ENCODE data around the gene ADAMTS17.

Gene ADAMTS17

DNA sequence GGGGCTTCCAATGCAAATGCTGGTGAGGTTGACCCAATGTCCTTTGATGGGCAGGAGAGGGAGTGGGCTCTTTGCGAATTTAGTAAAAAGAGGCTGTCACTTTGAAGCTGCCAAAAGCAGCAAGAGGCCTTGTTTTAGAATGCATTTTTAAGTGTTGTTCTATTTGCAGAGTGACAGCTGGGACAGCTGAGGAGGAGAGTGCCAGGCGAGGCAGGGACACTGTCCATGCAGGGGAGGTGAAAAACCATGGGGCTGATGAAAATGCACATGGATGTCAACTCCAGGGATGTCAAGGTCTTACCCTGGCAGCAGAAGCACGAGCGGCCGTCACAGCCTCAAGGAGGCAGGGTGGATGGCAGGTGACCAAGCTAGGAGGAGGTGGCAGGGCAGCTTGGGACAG, 279.8 kb downstream of the ADAMTS17 start:
- DNase-seq, result no peak

- DNase-seq, result no peak
These were observed 281.4 kb downstream of the ADAMTS17 start for GRCh38 chr15:100060276-100060926.

- DNase-seq, result no peak
These were observed 282.3 kb downstream of the ADAMTS17 start for GRCh38 chr15:100059521-100059920.

DNA sequence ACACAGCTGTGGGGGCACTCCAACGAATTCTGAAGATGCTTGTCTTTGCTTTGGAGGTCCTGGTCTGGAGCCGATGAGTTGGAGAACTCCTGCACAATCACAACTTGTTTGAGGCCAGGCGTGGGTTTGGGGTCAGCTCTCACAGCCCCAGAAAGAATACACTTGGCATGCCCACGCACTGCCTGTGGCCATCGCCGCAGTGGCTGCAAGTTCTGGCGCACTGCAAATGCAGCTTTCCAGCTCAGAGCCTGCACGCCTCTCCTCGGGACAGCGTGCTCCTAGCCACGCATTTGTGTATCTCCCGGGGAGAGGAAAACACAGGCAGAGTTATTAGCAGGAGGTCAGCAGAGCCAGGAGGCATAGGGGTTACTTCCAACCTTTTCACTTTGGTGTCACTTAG, 282.7 kb downstream of the ADAMTS17 start:
- no peak for DNase-seq

DNA sequence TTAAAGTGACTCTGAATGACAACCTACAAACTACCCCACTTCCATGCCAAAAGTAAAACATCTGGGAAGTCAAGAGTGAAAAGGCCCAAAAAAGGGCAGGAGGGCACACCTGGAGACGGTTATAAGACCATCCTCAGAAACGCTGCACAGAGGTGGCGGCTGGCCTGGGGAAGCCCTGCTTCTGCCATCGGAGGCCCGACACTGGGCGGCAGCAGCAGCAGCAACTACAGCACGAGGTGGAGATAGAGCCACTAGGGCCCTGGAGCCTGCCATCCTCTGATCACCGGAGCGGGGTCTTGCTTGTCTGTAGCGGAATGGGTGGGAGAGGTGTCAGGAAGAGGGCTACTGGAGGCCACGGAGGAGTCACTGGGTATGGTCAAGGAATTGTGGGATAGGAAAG, 283.3 kb downstream of the ADAMTS17 start:
- DNase-seq, result no peak

GRCh38 chr15:100057281-100057680, 284.5 kb downstream of the ADAMTS17 start:
- no peak for DNase-seq

DNA sequence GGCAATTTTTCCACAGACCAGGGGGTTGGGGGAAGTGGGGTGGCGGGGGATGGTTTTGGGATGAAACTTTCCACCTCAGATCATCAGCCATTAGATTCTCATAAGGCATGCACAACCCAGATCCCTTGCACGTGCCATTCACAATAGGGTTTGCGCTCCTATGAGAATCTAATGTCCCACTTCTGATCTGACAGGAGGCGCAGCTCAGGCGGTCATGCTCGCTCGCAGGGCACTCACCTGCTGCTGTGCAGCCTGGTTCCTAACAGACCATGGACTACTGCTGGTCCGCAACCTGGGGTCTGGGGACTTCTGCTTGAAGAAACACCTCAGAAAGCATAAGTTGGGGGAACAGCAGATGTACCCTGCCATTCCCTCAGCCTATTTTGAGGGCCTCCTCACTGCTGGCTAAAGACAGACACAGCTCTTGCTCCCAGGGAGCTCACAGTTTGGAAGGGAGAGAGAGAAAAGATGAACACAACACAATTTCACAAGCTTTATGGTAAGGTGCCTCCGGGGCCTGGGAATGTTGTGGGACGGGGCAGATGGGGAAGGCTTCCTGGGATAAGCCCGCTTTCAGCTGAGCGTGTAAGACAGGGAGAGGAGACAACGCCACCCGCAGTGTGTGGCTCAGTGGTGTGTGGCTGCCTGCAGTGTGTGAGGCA, 285.2 kb downstream of the ADAMTS17 start:
- no peak for DNase-seq

DNA sequence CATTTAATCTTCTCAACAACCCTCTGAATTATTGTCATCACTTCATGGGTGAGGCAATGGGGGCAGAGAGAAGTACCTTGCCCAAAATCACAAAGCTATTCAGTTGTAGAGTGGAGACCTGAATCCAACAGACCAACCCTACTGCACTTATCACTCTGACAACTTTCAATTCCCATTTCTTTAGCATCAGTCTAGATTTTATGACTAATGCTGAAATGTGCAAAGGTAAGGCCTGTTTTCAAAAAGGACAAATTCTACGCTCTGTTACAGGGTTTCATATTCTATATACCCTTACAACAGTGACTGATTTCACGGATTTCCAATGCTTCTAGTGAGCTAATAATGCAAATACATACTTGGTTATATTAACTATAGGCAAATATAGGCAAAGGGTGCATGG, 286.0 kb downstream of the ADAMTS17 start:
- no peak for DNase-seq

GRCh38 chr15:100054539-100054938, 287.2 kb downstream of the ADAMTS17 start:
- no peak for DNase-seq

DNA sequence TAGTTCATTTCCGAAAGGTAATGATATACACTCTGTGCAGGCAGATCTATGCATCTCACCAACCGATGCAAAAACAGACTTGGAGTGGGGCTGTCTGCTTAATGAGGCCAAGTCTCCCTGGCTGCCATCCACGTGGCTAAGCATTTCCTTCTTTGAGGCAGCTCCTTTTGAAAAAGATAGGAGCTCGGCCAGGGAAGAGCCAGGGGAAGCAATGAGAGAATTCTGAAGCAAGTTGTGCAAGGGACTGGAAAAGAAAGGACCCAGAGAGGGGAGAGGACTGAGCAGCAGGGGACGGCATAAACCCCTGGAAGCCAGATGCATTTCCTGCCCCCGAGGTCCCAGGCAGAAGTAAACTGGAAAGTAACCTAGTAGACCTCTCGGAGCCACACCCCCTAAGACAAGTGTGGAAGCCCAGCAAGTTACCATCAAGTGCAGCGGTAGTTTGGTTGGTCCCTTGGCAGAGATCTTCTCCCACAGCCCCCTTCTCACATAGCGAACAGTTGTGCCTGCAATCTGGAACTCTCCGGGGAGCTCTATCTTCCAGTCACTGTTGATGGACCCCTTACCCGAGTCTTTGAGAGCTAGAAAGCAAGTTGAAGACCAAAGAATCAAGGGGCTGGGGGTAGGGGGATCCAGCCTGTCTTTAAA, 288.2 kb downstream of the ADAMTS17 start:
- DNase-seq, result no peak

DNA sequence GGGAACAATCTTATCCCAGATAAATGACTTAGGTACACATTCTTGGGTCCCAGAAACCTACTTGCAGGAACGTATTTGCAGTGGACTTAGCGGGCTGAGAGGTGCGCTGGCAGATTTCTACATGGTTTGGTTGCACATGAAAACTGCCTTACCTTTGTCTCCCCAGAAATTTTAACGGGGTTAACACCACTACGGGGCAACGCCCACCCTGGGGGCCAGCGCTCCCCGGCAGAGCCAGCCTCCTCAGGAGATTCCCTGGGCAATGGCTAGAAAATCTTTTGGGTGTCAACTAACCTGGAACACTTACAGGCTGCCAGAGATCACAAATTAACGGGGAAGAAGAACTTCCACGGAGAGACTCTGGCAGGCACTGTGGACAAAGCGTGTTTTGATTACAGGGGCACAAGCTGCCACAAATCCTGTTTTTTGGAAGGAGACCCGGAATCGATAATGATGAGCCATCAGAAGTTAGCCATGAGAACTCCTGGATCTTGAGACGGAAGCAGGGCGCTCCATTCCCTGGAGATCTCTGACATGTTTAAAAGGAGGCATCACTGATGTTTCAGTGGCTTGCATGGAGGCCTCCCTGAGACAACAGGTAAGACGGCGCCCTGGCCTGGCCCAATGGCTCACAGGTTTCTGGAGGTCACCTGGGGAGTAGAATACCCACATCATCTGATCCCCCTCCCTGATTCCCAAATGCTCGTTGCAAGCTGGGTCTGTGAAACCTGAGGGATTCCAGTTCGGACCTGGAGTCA, 288.9 kb downstream of the ADAMTS17 start:
- DNase-seq, result no peak

DNA sequence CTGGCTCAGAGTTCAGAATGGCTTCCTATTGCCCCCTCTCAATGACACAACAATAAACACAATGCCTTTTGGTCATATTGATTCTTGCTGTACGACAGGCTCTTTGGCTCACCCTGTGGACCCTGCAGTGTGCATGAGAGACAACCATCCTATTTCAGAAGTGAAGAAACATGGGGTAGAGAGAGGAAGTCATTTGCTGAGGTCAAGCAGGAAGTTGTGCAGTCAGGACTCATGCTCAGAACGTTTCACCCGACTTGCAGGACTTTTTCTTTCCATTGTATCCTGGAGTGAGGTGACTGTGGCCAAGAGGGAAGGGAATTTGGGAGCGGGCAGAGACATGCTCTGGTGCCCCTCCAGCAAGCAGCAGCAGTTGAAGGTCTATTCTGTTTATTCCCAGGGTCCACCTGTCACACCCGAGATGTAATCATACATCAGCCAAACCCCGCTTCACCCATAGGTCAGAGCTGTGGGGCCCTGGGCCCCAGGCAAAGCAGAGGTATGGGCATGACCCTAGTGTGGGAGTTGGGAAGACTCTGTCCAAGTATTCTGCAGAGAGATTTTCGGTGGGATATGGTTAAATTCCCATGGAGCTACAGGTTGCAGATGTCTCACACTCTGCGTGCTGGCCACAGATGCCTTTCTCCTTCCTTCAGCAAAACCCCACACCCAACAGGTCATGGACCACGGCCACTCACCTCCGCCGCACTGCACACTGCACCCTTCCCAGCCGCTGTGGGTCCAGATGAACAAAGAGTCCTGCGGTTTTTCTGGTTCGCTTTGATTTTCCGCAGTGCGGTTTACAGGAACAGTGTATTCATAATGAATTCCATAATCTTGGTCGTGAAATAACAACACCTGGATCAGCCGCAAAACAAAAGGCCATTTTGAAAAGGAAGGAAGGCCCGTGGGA, 290.6 kb downstream of the ADAMTS17 start:
- DNase-seq, result no peak

- DNase-seq, result no peak
These were observed 291.6 kb downstream of the ADAMTS17 start for GRCh38 chr15:100049936-100050876.

DNA sequence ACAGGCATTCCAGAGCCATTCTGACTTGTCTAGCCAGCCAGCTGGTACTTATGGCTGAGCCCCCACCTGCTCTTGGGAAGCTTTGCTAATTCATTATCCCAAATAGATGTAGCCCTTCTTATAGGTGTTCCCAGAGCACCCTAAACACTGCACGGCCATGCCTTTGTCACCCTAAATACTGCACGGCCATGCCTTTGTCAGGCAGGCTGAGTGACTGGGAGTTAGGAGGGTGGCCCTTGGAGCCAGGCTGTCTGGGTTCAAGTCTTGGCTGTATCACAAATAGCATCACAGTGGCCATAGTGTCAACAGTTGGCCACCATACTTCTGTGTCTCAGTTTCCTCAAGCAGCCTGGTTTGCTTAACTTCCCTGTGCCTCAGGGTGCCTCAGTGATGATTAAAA, 292.3 kb downstream of the ADAMTS17 start:
- no peak for DNase-seq

DNA sequence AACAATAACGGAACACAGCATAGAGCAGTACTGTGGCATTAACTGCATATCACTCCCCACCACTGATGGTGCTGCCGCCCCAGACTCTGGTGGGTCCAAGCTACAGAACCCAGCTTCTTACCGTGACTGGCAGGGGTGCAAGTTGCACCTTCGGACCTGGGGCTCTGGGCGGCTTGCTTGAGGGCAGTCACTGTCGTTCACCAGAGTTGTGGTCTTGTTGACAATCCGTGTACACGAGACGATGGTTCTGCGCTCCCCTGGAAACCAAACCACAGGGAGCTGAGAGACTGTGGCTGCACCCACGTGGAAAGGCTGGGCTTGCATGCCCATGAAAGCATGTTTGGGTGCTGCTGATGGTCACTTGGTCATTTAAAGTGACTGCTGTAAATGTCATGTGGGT, 293.0 kb downstream of the ADAMTS17 start:
- DNase-seq, result no peak

DNA sequence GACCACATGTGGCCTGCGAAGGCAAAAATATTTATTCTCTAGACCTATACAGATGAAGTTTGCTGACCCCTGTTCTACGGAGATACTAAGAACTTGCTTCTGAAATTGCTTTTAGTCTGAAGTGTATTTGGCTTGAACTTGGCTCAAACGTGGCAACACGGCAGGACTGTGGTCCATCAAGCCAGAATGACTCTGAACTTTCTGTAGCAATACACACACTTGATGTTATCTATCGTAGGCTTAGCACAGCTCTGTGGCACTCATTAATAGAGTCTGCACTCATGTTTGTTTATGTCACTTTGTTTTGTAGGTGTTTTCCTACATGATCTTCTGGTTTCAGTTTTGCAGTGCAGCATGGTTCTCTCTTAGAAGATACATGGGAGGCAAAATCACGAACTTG, 298.1 kb downstream of the ADAMTS17 start:
- DNase-seq, result no peak

DNA sequence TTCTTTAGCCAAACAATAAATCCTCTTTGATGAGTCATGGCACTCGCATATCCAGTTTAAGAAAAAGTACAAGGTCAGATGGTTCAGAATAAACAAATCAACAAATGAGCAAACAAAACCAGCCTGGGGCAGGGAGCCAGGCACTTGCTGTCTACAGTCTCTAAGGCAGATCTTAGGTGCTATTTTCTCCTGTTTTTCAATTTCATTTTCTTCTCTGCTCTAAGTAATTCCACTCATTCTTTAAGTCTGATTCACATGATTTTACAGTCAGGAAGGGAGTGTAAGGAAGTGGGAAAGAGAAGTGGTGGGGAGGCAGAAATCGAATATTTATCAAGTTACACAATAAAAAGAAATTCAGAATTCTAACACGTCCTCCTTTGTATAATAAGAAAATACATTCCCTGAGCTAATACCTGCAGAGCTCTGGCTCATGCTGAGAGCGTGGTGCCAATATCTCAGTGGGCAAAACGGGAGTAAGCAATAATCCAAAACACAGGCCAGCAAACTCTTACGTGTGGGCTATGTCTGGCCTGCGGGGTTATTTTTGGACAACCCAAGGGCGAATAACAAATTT, 298.6 kb downstream of the ADAMTS17 start:
- no peak for DNase-seq

DNA sequence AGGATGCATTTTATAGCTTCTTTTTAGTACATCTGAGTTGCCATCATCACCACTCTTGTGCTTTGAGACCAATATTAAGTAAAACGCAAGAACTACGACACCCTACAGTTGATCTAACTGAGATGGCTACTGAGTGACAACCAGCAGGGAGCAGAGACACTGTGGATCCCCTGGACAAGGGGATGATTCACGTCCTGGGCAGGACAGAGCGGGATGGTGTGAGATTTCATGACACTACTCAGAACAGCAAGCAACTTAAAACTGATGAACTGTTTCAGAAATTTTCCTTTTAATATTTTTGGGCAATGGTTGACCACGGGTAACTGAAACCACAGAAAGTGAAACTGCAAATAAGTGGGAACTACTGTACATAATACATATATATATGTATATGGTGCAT, 299.2 kb downstream of the ADAMTS17 start:
- no peak for DNase-seq

DNA sequence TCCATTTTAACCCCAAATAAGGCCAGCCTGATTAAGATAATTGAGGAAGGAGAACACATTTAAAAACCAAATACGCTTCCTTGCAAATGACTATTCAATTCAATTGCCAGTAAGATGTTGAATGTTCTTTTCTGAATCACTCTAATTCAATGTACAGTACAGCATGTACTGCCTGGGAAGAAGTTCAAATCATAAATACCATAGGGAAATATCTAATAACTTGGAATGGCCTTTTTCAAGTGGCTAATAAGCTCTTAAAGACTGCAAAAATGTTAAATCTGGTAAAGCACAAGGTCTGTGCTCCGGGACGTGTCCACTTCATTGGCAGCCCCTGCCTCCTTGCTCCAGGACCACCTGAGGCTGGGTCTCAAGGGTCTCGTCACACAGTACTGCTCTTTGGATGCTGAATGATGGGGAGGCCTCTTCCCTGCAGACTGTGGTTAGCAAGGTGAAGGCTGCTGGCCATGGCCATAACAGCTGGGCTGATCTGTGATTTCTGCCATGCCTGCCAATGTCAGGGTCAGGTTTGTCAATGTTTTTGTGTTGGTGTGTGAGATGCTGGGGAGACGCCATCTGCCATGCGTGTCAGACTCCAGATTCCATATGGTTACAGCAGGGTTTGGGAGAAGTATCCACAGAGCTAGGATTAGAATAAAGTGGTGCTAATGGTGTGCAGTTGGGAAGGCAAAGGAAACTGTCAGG, 300.5 kb downstream of the ADAMTS17 start:
- DNase-seq, result no peak

DNA sequence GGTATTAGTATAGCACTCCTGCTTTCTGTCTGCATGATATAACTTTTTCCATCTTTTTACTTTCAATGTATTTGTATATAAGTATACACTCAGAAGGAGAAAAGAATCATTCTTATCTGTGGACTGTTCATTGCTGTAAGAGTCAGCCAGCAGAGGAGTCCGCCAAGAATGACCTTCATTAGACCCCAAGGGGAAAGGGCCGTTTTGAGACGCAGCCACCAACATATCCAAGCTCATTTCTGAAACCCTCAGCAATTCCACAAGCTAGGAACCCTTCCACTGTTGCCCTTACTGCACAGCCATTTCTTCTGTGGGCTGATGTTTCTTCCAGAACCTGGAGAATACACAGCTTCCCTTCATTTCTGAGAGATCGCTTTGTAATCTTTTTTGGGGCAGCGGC, 301.8 kb downstream of the ADAMTS17 start:
- no peak for DNase-seq
